ENCODE measurements around the gene CEP85. TPM values are rescaled to one million over a fixed set of nuclear protein-coding genes. Genes with fewer than 3 reads are reported as not detected.
A peak's percentile ranks its signal among the peaks of the same experiment; 100 is the strongest.

CEP85 gene
- polyA plus RNA-seq, 4 donors, result 2.7 to 11.0 (median 5.6) TPM

GRCh38 chr1:26318338-26319064 lies 84.5 kb downstream of the CEP85 start:
- 66 to 77% (median 68%) methylated on average over 9 of the region's 9 CpGs for WGBS, 3 donors
- peak overlapping the region in 1 of 3 donors; percentile 36 for H3K27ac ChIP-seq (ENCODE audit: low read depth in 1 of 3, low read length in 2 of 3)
- peaks cover 0 to 4% (median 0%) of the 10 kb centered on the region in 3 donors for H3K4me1 ChIP-seq (ENCODE audit: control insufficient read depth in 3 of 3, insufficient read depth in 2 of 3, low read depth in 1 of 3, low read length in 2 of 3)
- no peak for DNase-seq
- no peaks in the 10 kb centered on the region for H3K9me3 ChIP-seq (ENCODE audit: control insufficient read depth in 2 of 2, insufficient read depth in 1 of 2, low read depth in 1 of 2, low read length in 1 of 2)
- H3K36me3 ChIP-seq (ENCODE audit: control insufficient read depth in 3 of 3, insufficient read depth in 2 of 3, low read depth in 1 of 3, low read length in 3 of 3), result peaks cover 0 to 28% (median 2%) of the 10 kb centered on the region in 3 donors
- no peak for FAIRE-seq
- peaks cover 0 to 2% (median 0%) of the 10 kb centered on the region in 3 donors for H3K27me3 ChIP-seq (ENCODE audit: control insufficient read depth in 3 of 3, insufficient read depth in 3 of 3, low read length in 3 of 3)
- peak overlapping the region; percentile 8 to 61 (median 37) for H3K4me3 ChIP-seq (ENCODE audit: low read depth in 1 of 3, low read length in 3 of 3)

- peaks cover 0 to 4% (median 0%) of the 10 kb centered on the region in 3 donors for H3K4me1 ChIP-seq (ENCODE audit: control insufficient read depth in 3 of 3, insufficient read depth in 2 of 3, low read depth in 1 of 3, low read length in 2 of 3)
- H3K27ac ChIP-seq (ENCODE audit: low read depth in 1 of 3, low read length in 2 of 3), result no peak overlapping the region
- DNase-seq, result no peak
- H3K27me3 ChIP-seq (ENCODE audit: control insufficient read depth in 3 of 3, insufficient read depth in 3 of 3, low read length in 3 of 3), result no peaks in the 10 kb centered on the region
- H3K36me3 ChIP-seq (ENCODE audit: control insufficient read depth in 3 of 3, insufficient read depth in 2 of 3, low read depth in 1 of 3, low read length in 3 of 3), result peaks cover 0 to 35% (median 4%) of the 10 kb centered on the region in 3 donors
- no peak for FAIRE-seq
- H3K9me3 ChIP-seq (ENCODE audit: control insufficient read depth in 2 of 2, insufficient read depth in 1 of 2, low read depth in 1 of 2, low read length in 1 of 2), result no peaks in the 10 kb centered on the region
- H3K4me3 ChIP-seq (ENCODE audit: low read depth in 1 of 3, low read length in 3 of 3), result no peak overlapping the region
- 62 to 80% (median 65%) methylated on average over 2 of the region's 2 CpGs for WGBS, 3 donors
Measured at GRCh38 chr1:26320896-26321295, 86.9 kb downstream of the CEP85 start.

- no peaks in the 10 kb centered on the region for H3K9me3 ChIP-seq (ENCODE audit: control insufficient read depth in 2 of 2, insufficient read depth in 1 of 2, low read depth in 1 of 2, low read length in 1 of 2)
- DNase-seq, result peak; percentile 90
Measured at GRCh38 chr1:26321315-26322041, 87.5 kb downstream of the CEP85 start.

GRCh38 chr1:26322042-26322331 lies 88.0 kb downstream of the CEP85 start:
- Histone ChIP-seq H3K9me3 (ENCODE audit: control insufficient read depth in 2 of 2, insufficient read depth in 1 of 2, low read depth in 1 of 2, low read length in 1 of 2) (no peaks in the 10 kb centered on the region), H3K4me3 (ENCODE audit: low read depth in 1 of 3, low read length in 3 of 3) (no peak overlapping the region), H3K27me3 (ENCODE audit: control insufficient read depth in 3 of 3, insufficient read depth in 3 of 3, low read length in 3 of 3) (no peaks in the 10 kb centered on the region), H3K4me1 (ENCODE audit: control insufficient read depth in 3 of 3, insufficient read depth in 2 of 3, low read depth in 1 of 3, low read length in 2 of 3) (peaks cover 0 to 4% (median 0%) of the 10 kb centered on the region in 3 donors), H3K36me3 (ENCODE audit: control insufficient read depth in 3 of 3, insufficient read depth in 2 of 3, low read depth in 1 of 3, low read length in 3 of 3) (peaks cover 0 to 35% (median 4%) of the 10 kb centered on the region in 3 donors), H3K27ac (ENCODE audit: low read depth in 1 of 3, low read length in 2 of 3) (no peak overlapping the region)
- DNase-seq, result no peak
- WGBS, 3 donors, result 77 to 80% (median 79%) methylated on average over 10 of the region's 10 CpGs
- no peak for FAIRE-seq

More at GRCh38 chr1:26321315-26322041, 87.5 kb downstream of the CEP85 start:
- Histone ChIP-seq H3K4me1 (ENCODE audit: control insufficient read depth in 3 of 3, insufficient read depth in 2 of 3, low read depth in 1 of 3, low read length in 2 of 3) (peaks cover 0 to 4% (median 0%) of the 10 kb centered on the region in 3 donors), H3K4me3 (ENCODE audit: low read depth in 1 of 3, low read length in 3 of 3) (no peak overlapping the region), H3K27me3 (ENCODE audit: control insufficient read depth in 3 of 3, insufficient read depth in 3 of 3, low read length in 3 of 3) (no peaks in the 10 kb centered on the region), H3K27ac (ENCODE audit: low read depth in 1 of 3, low read length in 2 of 3) (no peak overlapping the region), H3K36me3 (ENCODE audit: control insufficient read depth in 3 of 3, insufficient read depth in 2 of 3, low read depth in 1 of 3, low read length in 3 of 3) (peaks cover 0 to 35% (median 4%) of the 10 kb centered on the region in 3 donors)
- 14 to 17% (median 16%) methylated on average over 16 of the region's 16 CpGs for WGBS, 3 donors
- no peak for FAIRE-seq

GRCh38 chr1:26323382-26323781 lies 89.4 kb downstream of the CEP85 start:
- peaks cover 0 to 38% (median 4%) of the 10 kb centered on the region in 3 donors for H3K36me3 ChIP-seq (ENCODE audit: control insufficient read depth in 3 of 3, insufficient read depth in 2 of 3, low read depth in 1 of 3, low read length in 3 of 3)
- FAIRE-seq (no peak), DNase-seq (no peak)
- no peak overlapping the region for H3K27ac ChIP-seq (ENCODE audit: low read depth in 1 of 3, low read length in 2 of 3)
- H3K9me3 ChIP-seq (ENCODE audit: control insufficient read depth in 2 of 2, insufficient read depth in 1 of 2, low read depth in 1 of 2, low read length in 1 of 2), result no peaks in the 10 kb centered on the region
- WGBS, 3 donors, result 92 to 98% (median 98%) methylated on average over 2 of the region's 2 CpGs
- peaks cover 0 to 4% (median 0%) of the 10 kb centered on the region in 3 donors for H3K4me1 ChIP-seq (ENCODE audit: control insufficient read depth in 3 of 3, insufficient read depth in 2 of 3, low read depth in 1 of 3, low read length in 2 of 3)
- no peak overlapping the region for H3K4me3 ChIP-seq (ENCODE audit: low read depth in 1 of 3, low read length in 3 of 3)
- H3K27me3 ChIP-seq (ENCODE audit: control insufficient read depth in 3 of 3, insufficient read depth in 3 of 3, low read length in 3 of 3), result no peaks in the 10 kb centered on the region

- FAIRE-seq (no peak), DNase-seq (no peak)
- H3K9me3 ChIP-seq (ENCODE audit: control insufficient read depth in 2 of 2, insufficient read depth in 1 of 2, low read depth in 1 of 2, low read length in 1 of 2), result no peaks in the 10 kb centered on the region
- peaks cover 0 to 38% (median 4%) of the 10 kb centered on the region in 3 donors for H3K36me3 ChIP-seq (ENCODE audit: control insufficient read depth in 3 of 3, insufficient read depth in 2 of 3, low read depth in 1 of 3, low read length in 3 of 3)
- no peaks in the 10 kb centered on the region for H3K27me3 ChIP-seq (ENCODE audit: control insufficient read depth in 3 of 3, insufficient read depth in 3 of 3, low read length in 3 of 3)
- H3K27ac ChIP-seq (ENCODE audit: low read depth in 1 of 3, low read length in 2 of 3), result no peak overlapping the region
- WGBS, 3 donors, result 71 to 80% (median 76%) methylated on average over 3 of the region's 3 CpGs
- peaks cover 0 to 4% (median 0%) of the 10 kb centered on the region in 3 donors for H3K4me1 ChIP-seq (ENCODE audit: control insufficient read depth in 3 of 3, insufficient read depth in 2 of 3, low read depth in 1 of 3, low read length in 2 of 3)
- no peak overlapping the region for H3K4me3 ChIP-seq (ENCODE audit: low read depth in 1 of 3, low read length in 3 of 3)
Measured at GRCh38 chr1:26324550-26324949, 90.5 kb downstream of the CEP85 start.

GRCh38 chr1:26327956-26328362 lies 94.0 kb downstream of the CEP85 start:
- Histone ChIP-seq H3K36me3 (ENCODE audit: control insufficient read depth in 3 of 3, insufficient read depth in 2 of 3, low read depth in 1 of 3, low read length in 3 of 3) (peaks cover 0 to 27% (median 9%) of the 10 kb centered on the region in 3 donors), H3K9me3 (ENCODE audit: control insufficient read depth in 2 of 2, insufficient read depth in 1 of 2, low read depth in 1 of 2, low read length in 1 of 2) (no peaks in the 10 kb centered on the region), H3K27me3 (ENCODE audit: control insufficient read depth in 3 of 3, insufficient read depth in 3 of 3, low read length in 3 of 3) (peaks cover 0 to 2% (median 0%) of the 10 kb centered on the region in 3 donors), H3K4me3 (ENCODE audit: low read depth in 1 of 3, low read length in 3 of 3) (no peak overlapping the region), H3K4me1 (ENCODE audit: control insufficient read depth in 3 of 3, insufficient read depth in 2 of 3, low read depth in 1 of 3, low read length in 2 of 3) (no peaks in the 10 kb centered on the region), H3K27ac (ENCODE audit: low read depth in 1 of 3, low read length in 2 of 3) (no peak overlapping the region)
- WGBS, 3 donors, result 85 to 92% (median 87%) methylated on average over 8 of the region's 8 CpGs
- DNase-seq, result no peak
- no peak for FAIRE-seq
